ENCODE results near the gene SSPN. TPM values are rescaled to one million over a fixed set of nuclear protein-coding genes. Genes with fewer than 3 reads are reported as not detected.

SSPN gene
- polyA plus RNA-seq, 12 donors = 46.0 to 258 (median 142) TPM

GRCh38 chr12:26182377-26182776 lies 13.0 kb upstream of the SSPN start:
- no peak for DNase-seq

GRCh38 chr12:26185532-26186320 lies 9.6 kb upstream of the SSPN start:
- no peak for DNase-seq

GRCh38 chr12:26187014-26187798 lies 8.2 kb upstream of the SSPN start:
- DNase-seq = no peak

DNA sequence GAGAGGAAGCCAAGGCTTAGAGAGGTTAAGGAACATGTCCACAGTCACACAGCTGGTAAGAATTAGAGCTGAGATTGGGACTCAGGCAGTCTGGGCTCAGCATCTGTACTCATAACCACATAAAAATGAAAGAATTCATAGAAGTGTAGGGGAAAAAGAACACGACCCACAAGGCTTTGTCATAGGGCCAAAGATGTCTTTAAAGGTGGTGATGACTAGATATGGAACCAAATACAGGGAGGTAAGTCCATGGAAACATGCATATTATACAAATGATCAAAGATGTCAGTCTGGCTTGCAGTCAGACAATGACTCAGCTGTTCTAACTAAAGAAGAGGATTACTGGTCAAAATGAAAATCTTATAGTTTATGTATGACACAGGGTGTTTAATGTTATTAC lies 7.2 kb upstream of the SSPN start:
- DNase-seq = no peak

DNA sequence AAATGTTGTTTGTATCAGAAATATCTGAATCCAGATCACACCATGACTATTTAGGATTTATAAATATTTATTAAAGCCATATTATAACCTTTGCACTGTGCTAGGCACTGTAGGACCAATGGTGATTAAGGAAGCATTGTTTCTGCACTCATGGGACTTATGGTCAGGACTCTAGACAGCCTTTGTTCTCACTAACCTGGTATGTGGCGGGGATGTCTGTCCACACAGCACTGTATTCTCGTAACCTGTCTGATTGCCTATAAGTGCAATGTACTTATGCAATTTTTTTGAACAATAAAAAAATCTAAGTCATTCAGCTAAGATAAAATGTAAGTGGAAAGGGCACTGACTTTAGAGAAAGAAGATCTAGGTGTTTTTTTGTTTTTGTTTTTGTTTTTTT lies 6.7 kb upstream of the SSPN start:
- DNase-seq = no peak

GRCh38 chr12:26192142-26192541 lies 3.2 kb upstream of the SSPN start:
- DNase-seq = no peak

DNA sequence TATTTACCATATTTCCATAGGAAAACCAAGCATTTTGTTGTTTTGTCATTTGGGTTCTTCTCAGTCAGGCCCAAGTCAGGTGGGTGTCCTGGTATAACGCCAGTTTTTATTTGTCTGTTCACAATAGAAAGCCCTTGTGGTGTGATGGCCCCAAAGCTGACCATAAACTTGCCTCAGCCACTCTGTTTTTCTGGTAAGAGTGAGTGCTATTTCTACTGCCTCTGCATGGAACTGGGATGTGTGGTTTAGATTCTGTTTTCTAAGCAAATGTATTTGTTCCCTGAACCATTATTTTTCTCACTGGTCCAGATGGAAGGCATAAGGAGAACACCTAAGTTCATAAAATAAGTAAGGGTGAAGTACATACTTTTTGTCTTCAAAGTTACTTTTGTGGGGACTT lies 1.8 kb upstream of the SSPN start:
- no peak for DNase-seq

- DNase-seq = peak; percentile 74
Observed at GRCh38 chr12:26195641-26196420, 458 bp downstream of the SSPN start.

GRCh38 chr12:26196421-26196716 lies 996 bp downstream of the SSPN start:
- DNase-seq = no peak

DNA sequence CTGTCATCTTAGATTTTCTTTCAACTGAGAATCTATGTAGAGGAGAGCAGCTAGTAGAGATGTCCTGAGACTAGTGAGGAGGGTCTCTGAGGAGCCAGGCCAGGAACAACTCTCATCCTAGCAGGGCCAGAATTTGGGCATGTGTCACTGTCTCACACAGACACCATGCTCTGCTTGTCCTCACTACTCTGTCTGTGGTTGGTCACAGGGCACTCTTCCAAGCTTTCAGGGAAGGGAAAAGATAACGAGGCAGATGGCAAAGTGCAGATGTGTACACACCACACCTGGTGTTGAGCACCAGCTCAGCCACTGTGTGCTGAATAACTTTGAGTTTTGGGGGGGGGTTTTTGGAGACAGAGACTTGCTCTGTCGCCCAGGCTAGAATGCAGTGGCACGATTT lies 2.5 kb downstream of the SSPN start:
- DNase-seq = no peak

- no peak for DNase-seq
Observed at GRCh38 chr12:26198742-26199141, 3.4 kb downstream of the SSPN start.

- no peak for DNase-seq
Observed at GRCh38 chr12:26203167-26203780, 7.9 kb downstream of the SSPN start.

GRCh38 chr12:26204612-26205289 lies 9.4 kb downstream of the SSPN start:
- no peak for DNase-seq

GRCh38 chr12:26205298-26205697 lies 9.9 kb downstream of the SSPN start:
- no peak for DNase-seq

DNA sequence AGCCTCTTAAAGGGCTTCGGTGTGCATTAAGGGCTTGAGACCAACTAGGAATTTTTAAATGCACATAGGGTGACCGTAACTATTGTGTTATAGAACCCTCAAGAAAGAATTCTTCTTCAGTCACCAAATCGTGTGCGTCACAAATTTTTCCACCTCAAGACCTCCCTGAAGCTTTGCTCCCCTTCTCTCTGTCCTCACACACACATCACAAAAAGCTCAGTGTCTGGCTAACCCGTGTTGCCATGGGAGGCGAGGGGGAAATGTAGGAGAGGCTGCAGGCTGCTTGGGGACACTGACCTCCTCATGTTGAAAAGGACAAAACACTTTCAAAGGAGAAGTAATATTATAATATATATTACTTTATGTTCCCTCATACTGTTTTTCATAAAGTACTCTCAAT lies 10.6 kb downstream of the SSPN start:
- no peak for DNase-seq

DNA sequence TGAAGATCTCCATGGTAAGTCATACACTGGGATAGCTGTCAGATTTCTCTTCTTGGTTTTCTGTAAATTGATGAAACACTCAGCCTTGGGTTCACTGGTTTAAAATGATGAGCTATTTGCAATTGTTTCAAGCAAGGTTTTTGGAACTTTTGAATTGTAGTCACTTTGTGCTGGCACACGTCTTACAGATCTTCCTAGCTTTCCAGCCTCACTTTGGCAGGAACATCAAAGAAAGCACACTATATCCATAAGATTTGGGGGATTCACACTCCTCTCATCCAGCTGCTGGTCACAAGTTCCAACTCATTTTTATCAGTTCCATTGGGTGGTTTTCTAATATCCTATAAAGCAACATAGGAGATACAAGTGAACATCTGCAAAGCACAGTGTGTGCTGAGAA lies 16.0 kb downstream of the SSPN start:
- DNase-seq = no peak

- no peak for DNase-seq
Observed at GRCh38 chr12:26212396-26212795, 17.0 kb downstream of the SSPN start.

GRCh38 chr12:26212988-26213387 lies 17.6 kb downstream of the SSPN start:
- DNase-seq = no peak

DNA sequence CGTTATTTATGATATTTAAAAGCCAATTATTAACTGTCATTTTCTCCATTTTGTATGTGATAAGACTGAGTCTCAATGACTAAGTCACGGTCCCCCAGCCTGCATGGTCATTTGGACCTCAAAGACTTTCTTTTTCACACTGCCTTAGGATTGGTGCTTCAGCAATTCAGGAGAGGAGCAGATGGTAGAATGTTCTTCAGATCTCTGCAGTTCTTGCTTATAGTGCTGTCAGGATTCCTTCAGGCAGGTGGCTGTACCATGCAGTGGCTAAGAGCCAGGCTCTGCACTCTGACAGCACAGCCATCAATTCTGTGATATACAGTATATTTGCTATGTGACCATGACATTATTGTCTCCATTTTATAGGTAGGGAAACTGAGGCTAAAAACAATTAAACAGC lies 18.7 kb downstream of the SSPN start:
- DNase-seq = no peak

GRCh38 chr12:26219736-26220135 lies 24.4 kb downstream of the SSPN start:
- no peak for DNase-seq

DNA sequence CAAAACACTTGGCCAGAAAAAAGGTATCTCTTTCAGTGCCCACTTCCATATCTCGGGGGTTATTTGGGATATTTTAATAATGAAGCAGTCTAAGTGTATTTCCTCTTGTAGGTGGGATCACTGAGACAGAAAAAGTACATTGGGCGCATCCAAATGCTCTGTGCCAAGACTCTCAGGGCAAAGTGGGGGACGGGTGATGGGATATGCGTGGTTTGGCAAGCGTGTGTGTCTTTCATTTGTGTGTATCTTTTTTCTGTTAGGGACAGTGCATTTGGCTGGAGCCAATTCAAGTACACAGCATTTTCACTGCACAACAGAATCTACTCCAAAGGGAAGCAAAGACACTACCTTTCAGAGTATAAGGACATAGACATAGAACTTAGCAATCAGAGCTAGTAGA lies 29.3 kb downstream of the SSPN start:
- no peak for DNase-seq

DNA sequence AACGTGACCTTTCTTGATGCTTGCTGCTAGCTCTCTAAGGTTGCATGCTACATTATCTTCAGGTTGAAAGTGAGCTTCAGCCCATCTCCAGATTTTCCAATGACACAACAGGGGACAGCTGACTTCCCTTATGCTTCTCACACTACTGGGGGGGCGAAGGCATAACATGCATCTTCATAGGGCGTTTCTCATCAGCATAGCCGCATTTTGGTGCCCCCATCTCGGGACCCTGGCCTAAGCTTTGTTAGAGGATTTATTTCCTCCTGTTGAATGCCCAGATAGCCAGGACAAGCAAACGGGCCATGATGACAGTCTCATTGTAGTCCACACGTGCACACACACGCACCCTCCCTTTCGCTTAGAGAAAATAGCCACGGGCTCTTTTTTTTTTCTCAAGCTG lies 30.7 kb downstream of the SSPN start:
- no peak for DNase-seq
